GM12875 (cell line): Measurements from ENCODE around the gene ROBO1.

Experiments used
- H3K4me3 ChIP-seq: one replicate; pipeline ENCODE4 v1.5.1; 2011; ENCODE audit warnings: low read depth, low read length, control low read depth
- CTCF ChIP-seq: IDR thresholded peaks from 2 replicates; pipeline ENCODE4 v1.5.1; 2011; ENCODE audit warnings: low read depth, mild to moderate bottlenecking, control low read depth, inconsistent platforms, low read length, moderate library complexity, borderline replicate concordance; ENCODE audit not compliant: insufficient read depth

ROBO1 gene

GRCh38 chr3:78940128-78940527, 827.7 kb downstream of the ROBO1 start:
- TF ChIP-seq CTCF = no peak
- no peak overlapping the region for H3K4me3 ChIP-seq

- H3K4me3 ChIP-seq = no peak overlapping the region
- TF ChIP-seq CTCF = no peak
Observed at GRCh38 chr3:78937475-78937874, 830.3 kb downstream of the ROBO1 start.

- no peak for TF ChIP-seq CTCF
- H3K4me3 ChIP-seq = no peak overlapping the region
Observed at GRCh38 chr3:78927759-78928158, 840.0 kb downstream of the ROBO1 start.

GRCh38 chr3:78926523-78926922, 841.3 kb downstream of the ROBO1 start:
- TF ChIP-seq CTCF = no peak

GRCh38 chr3:78924711-78925110, 843.1 kb downstream of the ROBO1 start:
- no peak overlapping the region for H3K4me3 ChIP-seq
- no peak for TF ChIP-seq CTCF

More at GRCh38 chr3:78926523-78926922, 841.3 kb downstream of the ROBO1 start:
- no peak overlapping the region for H3K4me3 ChIP-seq

- no peak for TF ChIP-seq CTCF
- no peak overlapping the region for H3K4me3 ChIP-seq
Observed at GRCh38 chr3:78919021-78919755, 848.6 kb downstream of the ROBO1 start.

GRCh38 chr3:78918361-78919020, 849.3 kb downstream of the ROBO1 start:
- TF ChIP-seq CTCF = no peak
- no peak overlapping the region for H3K4me3 ChIP-seq
